Cardiac muscle cell (in vitro differentiated cells and primary cell): ENCODE measurements around the gene CNOT2. TPM values are rescaled to one million over a fixed set of nuclear protein-coding genes. Genes with fewer than 3 reads are reported as not detected.

Source experiments
- DNase-seq, 2 donors: peaks; one replicate each; pipeline versions ENCODE4 v3.0.0 to v3.0.0-alpha.2; 2010 to 2017; ENCODE audit warnings: low read depth in 1 of 2, low spot score in 1 of 2
- H3K27ac ChIP-seq: fragments of 200-600 bp; sonication (generic); 2 replicates; pipeline ENCODE4 v1.5.1; 2016
- H3K27me3 ChIP-seq: fragments of 200-600 bp; sonication (generic); 2 replicates; pipeline ENCODE4 v1.6.0; 2016; ENCODE audit warnings: control low read depth
- H3K36me3 ChIP-seq: fragments of 200-600 bp; sonication (generic); 2 replicates; pipeline ENCODE4 v1.5.1; 2016; ENCODE audit warnings: control low read depth
- H3K4me1 ChIP-seq: fragments of 200-600 bp; sonication (generic); 2 replicates; pipeline ENCODE4 v1.8.1; 2017; ENCODE audit warnings: low read depth, mild to moderate bottlenecking, mixed run types
- H3K4me3 ChIP-seq: fragments of 200-600 bp; sonication (generic); 2 replicates; pipeline ENCODE4 v1.5.1; 2016; ENCODE audit warnings: mild to moderate bottlenecking
- H3K9me3 ChIP-seq: fragments of 200-600 bp; sonication (generic); 2 replicates; pipeline ENCODE4 v1.5.1; 2017; ENCODE audit warnings: low read depth, mild to moderate bottlenecking, control low read depth
- CTCF ChIP-seq: IDR thresholded peaks from 2 replicates; pipeline ENCODE4 v1.5.1; 2012; ENCODE audit warnings: low read depth, mild to moderate bottlenecking, low read length
- polyA plus RNA-seq: library from polyadenylated mRNA; unstranded; fragments of >200 nt; fragmentation: Nextera tagmentation; extraction: Ambion mirVana; gene quantifications from 2 replicates; pipeline ENCODE4 v1.2.1, GENCODE V29; 2016
- total RNA-seq: library from RNA; depleted of rRNA; stranded (reverse); fragments of >200 nt; gene quantifications from 2 replicates; pipeline ENCODE4 v1.2.3, GENCODE V29; 2016

The CNOT2 gene
- total and polyA plus RNA-seq, 2 experiments from 2014 or later = 77.6 to 113 TPM

- H3K4me1 ChIP-seq = no peaks in the 10 kb centered on the region
- no peaks in the 10 kb centered on the region for H3K9me3 ChIP-seq
- DNase-seq = no peak
- H3K27ac ChIP-seq = no peak overlapping the region
- no peak for TF ChIP-seq CTCF
- H3K27me3 ChIP-seq = no peaks in the 10 kb centered on the region
- H3K36me3 ChIP-seq = peaks cover 4% of the 10 kb centered on the region
- no peak overlapping the region for H3K4me3 ChIP-seq
Measured at GRCh38 chr12:70319605-70320004, 76.4 kb downstream of the CNOT2 start.

DNA sequence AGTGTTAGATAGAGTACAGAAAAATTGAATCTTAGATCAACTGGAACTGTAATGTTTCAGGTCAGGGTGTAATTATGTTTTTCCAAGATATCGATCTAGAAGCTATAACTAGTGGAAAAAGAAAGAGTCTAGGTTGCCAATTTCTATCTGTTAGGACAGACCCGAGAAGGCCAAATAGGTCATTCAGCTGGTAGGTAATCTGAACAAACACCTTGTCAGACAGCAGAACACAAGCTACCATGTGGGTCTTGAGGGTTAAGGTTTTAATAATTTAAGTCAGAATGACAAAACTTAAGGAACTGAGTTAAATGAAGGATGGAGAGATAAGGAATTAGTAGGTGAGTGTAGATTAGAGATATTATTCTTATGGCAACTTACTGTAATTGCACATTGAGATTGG, 78.0 kb downstream of the CNOT2 start:
- Histone ChIP-seq H3K27ac (no peak overlapping the region), H3K36me3 (peaks cover 4% of the 10 kb centered on the region), H3K4me3 (no peak overlapping the region), H3K9me3 (no peaks in the 10 kb centered on the region), H3K4me1 (no peaks in the 10 kb centered on the region), H3K27me3 (no peaks in the 10 kb centered on the region)
- no peak for TF ChIP-seq CTCF
- DNase-seq = no peak

- Histone ChIP-seq H3K9me3 (no peaks in the 10 kb centered on the region), H3K27ac (no peak overlapping the region), H3K36me3 (peaks cover 2% of the 10 kb centered on the region), H3K4me1 (no peaks in the 10 kb centered on the region), H3K4me3 (no peak overlapping the region), H3K27me3 (no peaks in the 10 kb centered on the region)
- DNase-seq = no peak
- TF ChIP-seq CTCF = no peak
Measured at GRCh38 chr12:70327541-70327940, 84.3 kb downstream of the CNOT2 start.

DNA sequence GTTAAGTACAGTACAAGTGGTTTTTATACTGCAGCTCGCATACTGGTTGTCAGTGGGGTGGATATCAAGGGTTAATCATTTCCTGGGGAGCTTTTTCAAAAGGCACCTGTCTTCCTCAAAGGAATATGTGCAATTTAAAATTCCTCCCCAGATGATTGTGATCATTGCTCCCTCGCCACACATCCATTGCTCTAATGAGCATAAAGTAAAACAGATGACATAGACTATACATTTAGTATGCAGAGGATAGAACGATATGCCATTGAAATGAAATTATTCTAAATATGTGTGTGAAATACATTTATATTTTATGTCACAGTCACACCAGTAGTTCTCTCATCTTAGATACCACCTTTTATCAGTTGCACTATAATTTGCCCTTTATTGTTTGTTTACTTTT, 86.5 kb downstream of the CNOT2 start:
- Histone ChIP-seq H3K9me3 (no peaks in the 10 kb centered on the region), H3K27ac (no peak overlapping the region), H3K4me1 (no peaks in the 10 kb centered on the region), H3K36me3 (no peaks in the 10 kb centered on the region), H3K4me3 (no peak overlapping the region), H3K27me3 (no peaks in the 10 kb centered on the region)
- DNase-seq = no peak
- TF ChIP-seq CTCF = no peak

DNA sequence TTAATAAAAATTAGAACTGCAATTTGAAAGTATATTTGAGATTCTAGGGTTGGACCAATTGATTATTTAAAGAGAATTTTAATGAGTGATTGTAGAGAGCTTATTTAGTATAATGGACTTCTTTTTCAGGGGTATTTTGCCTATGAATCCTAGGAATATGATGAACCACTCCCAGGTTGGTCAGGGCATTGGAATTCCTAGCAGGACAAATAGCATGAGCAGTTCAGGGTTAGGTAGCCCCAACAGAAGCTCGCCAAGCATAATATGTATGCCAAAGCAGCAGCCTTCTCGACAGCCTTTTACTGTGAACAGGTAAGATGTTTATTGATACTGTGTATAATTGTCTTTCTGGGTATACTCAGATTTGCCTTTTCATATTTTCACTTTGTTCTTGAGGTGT, 86.9 kb downstream of the CNOT2 start:
- no peak overlapping the region for H3K4me3 ChIP-seq
- no peaks in the 10 kb centered on the region for H3K4me1 ChIP-seq
- TF ChIP-seq CTCF = no peak
- no peaks in the 10 kb centered on the region for H3K27me3 ChIP-seq
- no peaks in the 10 kb centered on the region for H3K9me3 ChIP-seq
- DNase-seq = no peak
- H3K27ac ChIP-seq = no peak overlapping the region
- H3K36me3 ChIP-seq = peaks cover under 1% of the 10 kb centered on the region

- Histone ChIP-seq H3K4me1 (no peaks in the 10 kb centered on the region), H3K36me3 (peaks cover 12% of the 10 kb centered on the region), H3K9me3 (no peaks in the 10 kb centered on the region), H3K27me3 (no peaks in the 10 kb centered on the region), H3K27ac (no peak overlapping the region), H3K4me3 (no peak overlapping the region)
- DNase-seq = no peak
- TF ChIP-seq CTCF = no peak
Measured at GRCh38 chr12:70332236-70332635, 89.0 kb downstream of the CNOT2 start.
